Endothelial cell of umbilical vein (primary cell): Measurements from ENCODE around the gene PLB1.

Experiments used
- EZH2 ChIP-seq: IDR thresholded peaks from 2 replicates; pipeline ENCODE4 v1.6.1; 2012; ENCODE audit warnings: borderline replicate concordance, low read depth, mild to moderate bottlenecking, moderate library complexity, low read length, inconsistent platforms; ENCODE audit not compliant: severe bottlenecking
- FOS ChIP-seq: IDR thresholded peaks from 2 replicates; pipeline ENCODE4 v1.6.1; 2011; ENCODE audit warnings: mild to moderate bottlenecking, low read length, moderate library complexity, borderline replicate concordance; ENCODE audit not compliant: insufficient read depth
- GATA2 ChIP-seq: IDR thresholded peaks from 2 replicates; pipeline ENCODE4 v1.7.0; 2011; ENCODE audit warnings: low read depth, mild to moderate bottlenecking, moderate library complexity, mixed read lengths, low read length; ENCODE audit not compliant: insufficient read length, insufficient read depth
- JUN ChIP-seq: IDR thresholded peaks from 2 replicates; pipeline ENCODE4 v1.6.1; 2011; ENCODE audit warnings: borderline replicate concordance, low read depth; ENCODE audit not compliant: insufficient read length, insufficient read depth
- MYC ChIP-seq: IDR thresholded peaks from one replicate; pipeline ENCODE4 v1.6.1; 2011; ENCODE audit warnings: mild to moderate bottlenecking, low read depth, low read length
- POLR2A ChIP-seq: IDR thresholded peaks from 2 replicates; pipeline ENCODE4 v1.6.1; 2012; ENCODE audit warnings: low read depth, mild to moderate bottlenecking, control low read depth, low read length
- POLR2AphosphoS5 ChIP-seq: IDR thresholded peaks from 2 replicates; pipeline ENCODE4 v1.6.1; 2012; ENCODE audit warnings: low read depth, mild to moderate bottlenecking, control low read depth, low read length, moderate library complexity; ENCODE audit not compliant: insufficient read depth
- TF ChIP-seq, protein P1 (sequence below), 2 donors: IDR thresholded peaks; 1 replicate in 1 of 2; 2 replicates in 1 of 2; pipeline ENCODE4 v1.5.1; 2011; ENCODE audit warnings: low read length in 2 of 2, mild to moderate bottlenecking in 2 of 2, moderate library complexity in 2 of 2, control low read depth in 1 of 2, inconsistent platforms in 1 of 2, low read depth in 1 of 2; ENCODE audit not compliant: insufficient read depth in 1 of 2; ENCODE audit errors: extremely low read depth in 1 of 2
- TF ChIP-seq, protein P2 (sequence below): IDR thresholded peaks from 2 replicates; pipeline ENCODE4 v1.6.1; 2011; ENCODE audit not compliant: insufficient read depth, insufficient read length

DNA sequence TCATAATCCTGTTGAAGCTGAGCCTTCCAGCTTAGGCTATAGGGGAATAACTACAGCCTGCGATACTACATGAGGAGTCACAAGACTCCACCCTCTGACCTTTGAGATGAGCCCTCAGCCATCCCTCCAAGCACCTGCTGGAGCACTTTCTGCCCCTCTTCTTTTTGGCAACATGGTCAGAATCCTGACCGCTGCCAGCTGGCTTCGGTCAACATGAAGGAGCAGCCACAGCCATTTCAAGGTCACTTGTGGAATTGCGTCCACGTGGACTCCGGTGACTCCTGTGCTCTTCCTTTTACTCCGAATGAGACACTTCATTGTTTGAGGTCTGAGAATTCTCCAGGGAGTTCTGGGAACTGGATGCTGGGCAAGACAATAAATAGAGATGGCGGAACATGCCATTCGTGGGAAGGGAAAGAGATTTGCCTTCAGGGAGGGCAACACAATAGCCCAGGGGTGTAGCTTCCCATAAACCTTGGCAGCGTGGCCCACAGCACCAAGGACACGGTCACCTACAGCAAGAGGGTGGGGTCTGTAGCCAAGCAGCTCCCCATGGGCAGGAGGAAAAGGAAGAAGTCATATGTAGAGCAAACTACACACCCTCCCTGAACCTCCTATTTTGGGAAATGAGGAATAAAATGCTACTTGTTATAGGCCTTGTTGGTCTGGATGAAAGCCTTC lies 182.5 kb downstream of the PLB1 start:
- TF ChIP-seq, protein P1, sequence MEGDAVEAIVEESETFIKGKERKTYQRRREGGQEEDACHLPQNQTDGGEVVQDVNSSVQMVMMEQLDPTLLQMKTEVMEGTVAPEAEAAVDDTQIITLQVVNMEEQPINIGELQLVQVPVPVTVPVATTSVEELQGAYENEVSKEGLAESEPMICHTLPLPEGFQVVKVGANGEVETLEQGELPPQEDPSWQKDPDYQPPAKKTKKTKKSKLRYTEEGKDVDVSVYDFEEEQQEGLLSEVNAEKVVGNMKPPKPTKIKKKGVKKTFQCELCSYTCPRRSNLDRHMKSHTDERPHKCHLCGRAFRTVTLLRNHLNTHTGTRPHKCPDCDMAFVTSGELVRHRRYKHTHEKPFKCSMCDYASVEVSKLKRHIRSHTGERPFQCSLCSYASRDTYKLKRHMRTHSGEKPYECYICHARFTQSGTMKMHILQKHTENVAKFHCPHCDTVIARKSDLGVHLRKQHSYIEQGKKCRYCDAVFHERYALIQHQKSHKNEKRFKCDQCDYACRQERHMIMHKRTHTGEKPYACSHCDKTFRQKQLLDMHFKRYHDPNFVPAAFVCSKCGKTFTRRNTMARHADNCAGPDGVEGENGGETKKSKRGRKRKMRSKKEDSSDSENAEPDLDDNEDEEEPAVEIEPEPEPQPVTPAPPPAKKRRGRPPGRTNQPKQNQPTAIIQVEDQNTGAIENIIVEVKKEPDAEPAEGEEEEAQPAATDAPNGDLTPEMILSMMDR (IDR thresholded peaks at IDR 0.05; ENCODE audit: extremely low read depth in 1 of 2, insufficient read depth in 1 of 2, low read depth in 1 of 2, low read length in 2 of 2), result no peak
- TF ChIP-seq EZH2 (no peak), POLR2A (no peak), GATA2 (no peak), MYC (no peak), POLR2AphosphoS5 (no peak), JUN (no peak), FOS (no peak)
- TF ChIP-seq, protein P2, sequence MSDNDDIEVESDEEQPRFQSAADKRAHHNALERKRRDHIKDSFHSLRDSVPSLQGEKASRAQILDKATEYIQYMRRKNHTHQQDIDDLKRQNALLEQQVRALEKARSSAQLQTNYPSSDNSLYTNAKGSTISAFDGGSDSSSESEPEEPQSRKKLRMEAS, result no peak
